Astrocyte of the spinal cord (primary cell): ENCODE measurements around the gene ZNF800.

ENCODE experiments used
- DNase-seq: peaks from one replicate; pipeline ENCODE4 v3.0.0; 2011; ENCODE audit warnings: low read depth, low spot score
- H3K4me3 ChIP-seq: 2 replicates; pipeline ENCODE4 v1.5.1; 2011; ENCODE audit warnings: low read depth, mild to moderate bottlenecking, low read length, moderate library complexity
- in situ Hi-C: cut with HindIII; loops from 2 replicates; pipeline ENCODE4 v1.10.0; 2017; ENCODE audit warnings: low sequenced_read_pairs
- TF ChIP-seq, protein P1 (sequence below): IDR thresholded peaks from 2 replicates; pipeline ENCODE4 v1.5.1; 2012; ENCODE audit warnings: low read depth, mild to moderate bottlenecking, low read length, inconsistent platforms

The ZNF800 gene

DNA sequence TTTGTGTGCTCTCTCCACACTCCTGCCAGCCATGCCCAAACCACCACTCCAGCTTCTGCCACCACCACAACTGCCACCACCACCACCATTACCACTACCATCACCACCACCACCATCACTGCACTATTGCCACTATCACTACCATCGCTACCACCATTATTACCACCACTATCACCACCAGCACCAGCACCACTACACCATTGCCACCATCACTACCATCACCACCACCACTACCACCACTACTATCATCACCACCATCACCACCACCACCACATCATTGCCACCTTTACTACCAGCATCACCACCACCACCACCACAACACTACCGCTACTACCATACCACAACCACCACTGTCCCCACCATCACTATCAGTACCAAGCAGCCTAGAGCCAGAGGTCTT lies 26.0 kb upstream of the ZNF800 start:
- in situ Hi-C loops = no loop called here
- TF ChIP-seq, protein P1, sequence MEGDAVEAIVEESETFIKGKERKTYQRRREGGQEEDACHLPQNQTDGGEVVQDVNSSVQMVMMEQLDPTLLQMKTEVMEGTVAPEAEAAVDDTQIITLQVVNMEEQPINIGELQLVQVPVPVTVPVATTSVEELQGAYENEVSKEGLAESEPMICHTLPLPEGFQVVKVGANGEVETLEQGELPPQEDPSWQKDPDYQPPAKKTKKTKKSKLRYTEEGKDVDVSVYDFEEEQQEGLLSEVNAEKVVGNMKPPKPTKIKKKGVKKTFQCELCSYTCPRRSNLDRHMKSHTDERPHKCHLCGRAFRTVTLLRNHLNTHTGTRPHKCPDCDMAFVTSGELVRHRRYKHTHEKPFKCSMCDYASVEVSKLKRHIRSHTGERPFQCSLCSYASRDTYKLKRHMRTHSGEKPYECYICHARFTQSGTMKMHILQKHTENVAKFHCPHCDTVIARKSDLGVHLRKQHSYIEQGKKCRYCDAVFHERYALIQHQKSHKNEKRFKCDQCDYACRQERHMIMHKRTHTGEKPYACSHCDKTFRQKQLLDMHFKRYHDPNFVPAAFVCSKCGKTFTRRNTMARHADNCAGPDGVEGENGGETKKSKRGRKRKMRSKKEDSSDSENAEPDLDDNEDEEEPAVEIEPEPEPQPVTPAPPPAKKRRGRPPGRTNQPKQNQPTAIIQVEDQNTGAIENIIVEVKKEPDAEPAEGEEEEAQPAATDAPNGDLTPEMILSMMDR = no peak
- no peak for DNase-seq
- no peak overlapping the region for H3K4me3 ChIP-seq

GRCh38 chr7:127417346-127417745 lies 24.8 kb upstream of the ZNF800 start:
- H3K4me3 ChIP-seq = no peak overlapping the region
- DNase-seq = no peak
- in situ Hi-C loops = no loop called here
- TF ChIP-seq, protein P1 = no peak

- TF ChIP-seq, protein P1 = no peak
- no peak for DNase-seq
- in situ Hi-C loops = no loop called here
- no peak overlapping the region for H3K4me3 ChIP-seq
Measured at GRCh38 chr7:127415060-127415742, 22.7 kb upstream of the ZNF800 start.

DNA sequence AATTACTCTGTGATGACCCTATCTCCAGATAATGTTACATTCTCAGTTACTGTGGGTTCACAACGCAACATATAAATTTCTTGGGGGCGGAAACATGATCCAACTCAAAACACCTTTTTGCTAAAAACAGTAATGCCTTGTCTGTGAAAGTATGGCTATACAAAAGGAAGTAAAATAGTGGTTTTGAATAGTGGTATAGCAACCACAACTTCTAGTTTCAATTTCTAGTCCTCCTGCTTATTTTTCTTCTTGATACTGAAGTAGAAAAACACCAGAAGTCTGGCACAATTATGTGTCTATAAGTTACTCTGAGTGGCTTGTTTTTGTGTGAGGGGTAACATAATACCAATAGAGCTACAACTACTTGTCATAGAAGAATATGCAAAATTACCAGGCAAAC lies 21.5 kb upstream of the ZNF800 start:
- no peak overlapping the region for H3K4me3 ChIP-seq
- in situ Hi-C loops = no loop called here
- TF ChIP-seq, protein P1 = no peak
- no peak for DNase-seq

GRCh38 chr7:127413326-127413725 lies 20.8 kb upstream of the ZNF800 start:
- DNase-seq = no peak

DNA sequence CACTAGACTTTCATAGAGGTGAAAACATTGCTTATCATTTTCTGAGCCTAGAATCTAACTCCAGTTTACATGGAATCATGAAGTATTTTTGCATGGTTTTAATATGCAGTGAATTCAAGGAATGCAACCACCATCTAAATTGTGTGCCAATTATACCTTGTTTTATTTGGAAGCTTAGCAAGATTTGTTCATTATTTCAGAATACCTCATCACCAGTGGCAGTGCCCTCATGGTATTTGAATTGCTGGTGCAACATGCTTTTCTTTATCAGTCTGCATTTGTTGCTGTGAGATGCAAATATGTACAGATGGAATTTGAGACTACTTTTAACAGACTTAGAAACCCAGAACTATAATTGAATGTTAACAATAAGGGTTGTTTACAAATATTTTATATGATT lies 18.7 kb upstream of the ZNF800 start:
- no peak for DNase-seq
- in situ Hi-C loops = no loop called here
- TF ChIP-seq, protein P1 = no peak
- H3K4me3 ChIP-seq = no peak overlapping the region

More at GRCh38 chr7:127413326-127413725, 20.8 kb upstream of the ZNF800 start:
- in situ Hi-C loops = no loop called here
- TF ChIP-seq, protein P1 = no peak
- H3K4me3 ChIP-seq = no peak overlapping the region

GRCh38 chr7:127409629-127410028 lies 17.1 kb upstream of the ZNF800 start:
- H3K4me3 ChIP-seq = no peak overlapping the region
- DNase-seq = no peak
- TF ChIP-seq, protein P1 = no peak
- in situ Hi-C loops = no loop called here
